HG03571 (cell line): ENCODE data around the gene CARS1.

Experiments used
- ATAC-seq: cut with Tn5 transposase; IDR thresholded peaks from one replicate; pipeline ENCODE4 v1.9.1; 2021; ENCODE audit not compliant: unreplicated experiment

CARS1 gene

GRCh38 chr11:3057069-3057963 is at the start of gene CARS1:
Gene CARS1 (minus strand): TSS chr11:3057423. CDS start chr11:3057367, 56 bp downstream.
- ATAC-seq = peak; percentile 96

GRCh38 chr11:3105791-3106735 is 48.8 kb upstream of the CARS1 start:
- ATAC-seq = no peak

- ATAC-seq = no peak
Observed at GRCh38 chr11:3104961-3105790, 48.0 kb upstream of the CARS1 start.

GRCh38 chr11:3104051-3104714 is 47.0 kb upstream of the CARS1 start:
- no peak for ATAC-seq

- ATAC-seq = no peak
Observed at GRCh38 chr11:3103076-3103475, 45.9 kb upstream of the CARS1 start.

GRCh38 chr11:3102641-3102921 is 45.4 kb upstream of the CARS1 start:
- no peak for ATAC-seq

- no peak for ATAC-seq
Observed at GRCh38 chr11:3101921-3102640, 44.9 kb upstream of the CARS1 start.

GRCh38 chr11:3099178-3099577 is 42.0 kb upstream of the CARS1 start:
- ATAC-seq = no peak

GRCh38 chr11:3096909-3097530 is 39.8 kb upstream of the CARS1 start:
- no peak for ATAC-seq

- ATAC-seq = no peak
Observed at GRCh38 chr11:3095712-3096361, 38.6 kb upstream of the CARS1 start.

GRCh38 chr11:3094223-3094824 is 37.1 kb upstream of the CARS1 start:
- no peak for ATAC-seq

- ATAC-seq = no peak
Observed at GRCh38 chr11:3093281-3094191, 36.3 kb upstream of the CARS1 start.

- ATAC-seq = no peak
Observed at GRCh38 chr11:3092603-3093141, 35.4 kb upstream of the CARS1 start.

- ATAC-seq = no peak
Observed at GRCh38 chr11:3091846-3092602, 34.8 kb upstream of the CARS1 start.

GRCh38 chr11:3091081-3091845 is 34.0 kb upstream of the CARS1 start:
- ATAC-seq = no peak
